HG02870 (cell line): ENCODE measurements around the gene HS3ST4.
A peak's percentile ranks its signal among the peaks of the same experiment; 100 is the strongest.
"Not testable (repeated sequence)": the region's sequence is repeated elsewhere in the genome, so short reads cannot be mapped to it uniquely, and the experiment has no call there.

ENCODE experiments used
- ATAC-seq: cut with Tn5 transposase; IDR thresholded peaks from one replicate; pipeline ENCODE4 v1.9.1; 2021; ENCODE audit warnings: mild to moderate bottlenecking, moderate library complexity; ENCODE audit not compliant: unreplicated experiment

Gene HS3ST4

DNA sequence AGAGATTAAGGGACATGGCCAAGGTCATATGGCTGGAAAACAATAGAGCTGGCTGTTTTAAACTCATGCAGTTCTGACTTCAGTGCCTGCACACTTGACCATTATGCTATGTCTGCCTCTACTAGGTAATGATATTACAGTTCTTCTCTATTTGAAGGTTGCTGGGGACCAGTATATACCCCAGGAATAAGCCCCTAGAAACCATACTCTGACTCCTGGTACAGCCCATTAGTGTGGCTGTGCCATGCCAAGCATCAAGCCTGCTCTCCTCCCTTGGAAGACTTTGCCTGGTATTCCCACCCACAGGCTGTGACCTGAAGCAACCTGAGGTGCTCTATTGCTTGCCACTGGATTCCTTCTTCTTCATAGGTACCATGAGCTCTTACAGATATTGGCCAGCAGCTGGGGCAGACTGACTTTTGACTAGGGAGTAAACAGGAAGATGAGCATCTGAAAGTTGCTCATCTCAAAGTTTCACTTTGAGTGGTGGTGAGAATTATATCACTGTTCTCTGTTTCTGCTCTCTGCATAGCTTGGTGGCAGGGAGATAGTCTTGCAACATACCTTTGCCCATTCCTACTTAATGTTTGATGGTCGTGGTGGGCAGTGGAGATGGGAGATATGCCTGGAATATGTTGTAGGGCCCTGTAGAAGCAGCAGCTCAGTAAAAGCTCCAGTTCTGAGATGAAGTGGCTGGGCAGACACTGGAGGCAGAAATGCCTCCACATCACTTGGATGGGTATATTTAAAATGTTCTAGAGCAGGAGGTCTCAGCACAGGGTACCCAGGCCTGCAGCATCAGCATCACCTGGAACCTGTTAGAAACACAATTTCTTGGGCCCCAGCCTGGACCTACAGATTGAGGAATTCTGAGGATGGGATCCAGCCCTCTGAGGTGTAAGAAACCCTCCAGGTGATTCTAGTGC, 274.7 kb downstream of the HS3ST4 start:
- ATAC-seq, result peak; percentile 95

DNA sequence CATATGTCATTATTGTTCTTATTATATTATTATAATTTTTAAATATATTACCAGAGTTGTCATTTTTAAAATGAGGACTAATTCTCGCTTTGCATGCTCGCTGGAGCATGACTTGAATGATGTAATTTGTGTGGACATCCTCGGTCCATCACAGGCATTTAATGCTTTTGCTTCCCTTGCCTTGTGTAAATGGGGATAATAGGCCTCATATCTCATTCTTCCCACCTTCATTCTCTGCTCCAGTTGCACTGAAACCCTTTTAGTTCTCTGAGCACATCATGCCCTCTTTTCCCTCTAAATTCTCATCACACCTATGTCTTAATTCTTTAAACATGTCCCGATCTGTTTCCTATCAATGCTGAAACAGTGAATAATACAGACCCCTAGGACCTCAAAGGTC, 285.4 kb downstream of the HS3ST4 start:
- no peak for ATAC-seq

DNA sequence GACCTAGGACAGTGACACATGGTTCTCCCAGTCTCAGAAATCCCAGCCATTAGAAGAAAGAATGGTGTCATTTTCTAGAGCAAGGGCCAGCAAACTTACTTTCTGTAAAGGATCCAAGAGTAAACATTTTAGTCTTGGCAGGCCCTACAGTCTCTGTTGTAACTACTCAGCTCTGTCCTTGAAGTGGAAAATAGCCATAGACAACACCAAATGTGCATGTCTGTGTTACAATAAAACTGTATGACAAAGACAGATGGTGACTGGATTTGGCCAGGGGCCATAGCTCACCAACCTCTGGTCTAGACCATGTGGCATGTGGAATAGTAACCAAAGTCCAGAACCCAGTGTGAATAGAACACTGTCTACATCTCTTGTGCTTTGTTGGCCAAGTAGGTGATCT, 286.5 kb downstream of the HS3ST4 start:
- no peak for ATAC-seq

DNA sequence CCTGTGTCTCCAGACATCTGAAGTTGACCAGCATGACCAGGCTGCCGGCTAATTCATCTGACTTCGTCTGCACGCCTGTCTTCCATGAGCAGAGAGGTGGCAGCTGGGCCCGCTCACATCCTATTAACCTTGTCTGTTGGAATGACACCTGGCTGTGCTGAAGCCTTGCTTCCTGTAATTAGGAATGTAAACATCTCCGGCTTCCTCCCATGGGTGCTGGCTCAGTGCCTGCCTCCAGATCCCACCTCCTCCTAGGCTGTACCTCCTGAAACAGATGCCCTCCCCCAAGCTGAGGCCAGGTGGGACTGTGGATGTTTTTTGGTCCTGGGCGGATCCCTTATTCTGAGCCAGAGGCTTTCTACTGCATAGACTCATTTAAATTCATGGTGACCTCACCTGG, 296.3 kb downstream of the HS3ST4 start:
- ATAC-seq, result no peak

DNA sequence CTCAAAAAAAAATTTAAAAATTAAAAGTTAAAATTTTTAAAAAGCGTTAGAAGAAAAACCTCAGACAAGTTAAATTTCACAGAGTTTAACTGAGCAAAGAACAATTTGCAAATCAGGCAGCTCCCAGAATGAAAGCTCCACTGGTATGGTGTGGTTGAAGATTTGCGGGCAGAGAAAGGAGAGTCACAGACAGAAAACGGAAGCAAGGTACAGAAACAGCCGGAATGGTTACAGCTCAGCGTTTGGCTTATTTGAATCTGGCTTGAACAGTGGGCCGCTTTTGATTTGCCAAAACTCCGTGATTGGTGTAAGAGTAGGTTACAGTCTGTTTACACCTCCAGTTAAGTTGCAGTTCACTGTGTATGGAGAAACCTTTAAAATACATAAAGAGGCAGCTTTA, 297.1 kb downstream of the HS3ST4 start:
- no peak for ATAC-seq

DNA sequence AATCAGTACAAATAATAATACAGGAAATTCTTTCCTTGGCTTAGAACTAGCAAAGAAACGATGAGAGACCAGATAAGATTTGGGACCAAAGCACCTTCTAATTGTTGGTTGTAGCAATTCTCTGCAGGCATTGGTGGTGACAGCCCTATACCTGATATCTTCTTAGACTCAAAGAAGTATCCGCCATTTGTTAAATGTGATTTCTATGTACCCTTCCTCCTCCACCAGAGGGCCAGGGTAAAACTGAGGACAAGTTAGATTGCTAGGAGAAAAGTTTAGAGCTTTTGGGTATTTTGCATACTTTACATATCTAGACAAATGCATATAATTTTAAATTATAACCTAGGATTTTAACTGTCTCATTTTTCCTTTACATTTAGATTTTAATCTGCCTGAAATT, 304.3 kb downstream of the HS3ST4 start:
- ATAC-seq, result no peak

DNA sequence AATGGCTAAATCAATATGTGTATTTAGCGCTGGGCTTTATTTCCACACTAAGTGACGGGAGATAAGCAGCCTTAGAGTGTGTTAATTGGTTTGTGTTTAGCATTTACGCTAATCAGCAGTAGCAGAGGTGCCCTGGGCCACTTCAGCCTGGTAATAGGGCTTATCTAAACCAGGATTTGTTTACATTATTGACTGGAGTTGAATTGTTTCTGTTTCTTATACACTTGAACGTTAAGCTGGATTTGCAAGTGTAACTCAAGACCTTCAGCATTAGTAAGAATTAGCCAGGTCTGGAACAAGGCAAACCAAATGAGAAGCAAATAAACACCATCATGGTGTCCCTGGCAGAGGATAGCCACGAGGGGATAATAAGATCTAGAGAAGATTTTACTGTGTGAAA, 313.6 kb downstream of the HS3ST4 start:
- ATAC-seq, result no peak

DNA sequence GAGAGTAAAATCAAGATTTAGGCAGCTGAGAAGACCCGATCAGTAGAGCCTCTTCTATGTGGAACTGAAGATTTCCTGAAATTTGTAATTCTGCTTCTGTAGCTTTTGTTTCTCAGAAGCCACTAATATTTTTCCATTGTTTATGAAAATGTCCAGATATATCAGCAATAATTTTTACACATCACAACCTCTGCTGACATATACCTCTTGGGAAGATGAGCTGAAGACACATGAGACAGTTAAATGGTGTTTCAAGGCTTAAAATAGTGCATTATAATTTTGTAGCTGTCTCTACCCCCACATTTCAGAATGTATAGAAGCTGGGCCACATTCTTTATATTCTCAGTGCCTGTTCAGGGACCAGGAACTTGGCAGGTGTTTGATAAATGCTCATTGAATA, 320.6 kb downstream of the HS3ST4 start:
- ATAC-seq, result no peak

DNA sequence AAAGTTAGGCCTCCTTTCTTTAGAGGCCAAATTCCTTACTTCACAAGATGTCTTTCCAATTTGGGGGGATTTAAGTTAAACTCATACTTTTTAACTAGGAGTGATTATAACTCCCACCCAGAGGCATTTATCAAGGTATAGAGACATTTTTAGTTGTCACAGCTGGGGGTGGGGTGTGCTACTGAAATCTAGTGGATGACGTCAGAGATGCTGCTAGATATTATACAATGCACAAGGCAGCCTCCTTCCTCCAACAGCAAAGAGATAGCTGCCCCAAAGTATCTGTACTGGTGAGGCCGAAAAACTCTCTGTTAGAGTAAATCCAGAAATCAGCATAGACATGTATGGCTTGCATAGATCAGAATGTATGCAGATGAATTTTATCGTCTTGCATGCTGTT, 324.0 kb downstream of the HS3ST4 start:
- ATAC-seq, result no peak

DNA sequence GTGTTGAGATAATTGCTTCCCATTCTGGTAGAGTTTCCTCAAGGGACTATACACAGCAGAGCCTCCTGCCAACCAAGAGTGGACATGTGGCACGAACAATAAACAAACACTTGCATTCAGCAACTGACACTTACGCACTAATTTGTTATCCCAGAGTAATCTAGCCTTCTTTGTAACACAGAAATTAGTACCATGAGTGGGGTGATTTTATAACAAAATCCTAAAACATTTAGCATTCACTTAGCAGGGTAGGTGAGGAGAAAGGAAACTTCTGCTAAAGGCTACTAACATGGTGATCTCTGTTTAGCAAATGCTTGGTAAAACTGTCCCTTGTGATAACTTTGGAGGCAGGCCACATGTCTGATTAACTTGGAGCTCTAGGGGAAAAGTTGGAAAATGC, 325.2 kb downstream of the HS3ST4 start:
- no peak for ATAC-seq

DNA sequence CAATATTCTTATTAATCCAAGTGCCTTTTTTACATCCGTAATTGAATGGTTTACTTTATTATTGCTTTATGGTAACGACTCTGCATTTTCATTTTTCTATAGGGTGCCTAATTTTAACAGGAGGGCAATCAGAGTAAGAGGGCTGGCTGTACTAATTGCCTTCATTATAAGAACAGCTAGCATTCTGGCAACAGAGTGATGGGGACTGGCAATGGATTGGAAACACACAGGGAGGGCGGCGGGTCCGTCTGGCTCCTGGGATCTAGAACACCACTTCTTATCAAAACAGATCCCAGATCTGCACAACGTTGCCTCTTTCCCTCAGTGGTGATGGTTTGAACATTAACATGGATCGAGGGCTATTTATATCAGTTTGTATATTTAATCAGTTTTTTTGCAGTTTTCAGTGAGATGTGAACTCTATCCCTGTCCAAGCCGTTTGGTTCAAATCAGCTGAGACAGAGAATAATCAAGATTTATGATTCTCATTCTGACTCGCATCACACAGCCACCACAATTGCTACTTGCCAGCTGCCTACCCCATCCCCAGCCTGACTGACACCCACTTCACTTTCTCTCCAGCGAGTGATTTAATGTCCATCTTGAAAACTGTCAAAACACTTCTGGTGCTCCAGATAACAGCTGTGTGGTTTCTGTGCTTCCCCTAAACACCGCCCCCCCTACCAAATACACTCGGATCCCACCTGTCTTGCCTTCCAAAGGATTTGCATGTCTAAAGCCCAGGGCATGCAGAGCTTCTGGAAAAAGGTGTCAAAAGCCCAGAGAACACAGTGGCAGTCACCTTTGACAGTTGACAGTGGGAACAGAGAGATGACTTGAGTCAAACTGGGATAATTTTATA, 327.9 kb downstream of the HS3ST4 start:
- no peak for ATAC-seq

DNA sequence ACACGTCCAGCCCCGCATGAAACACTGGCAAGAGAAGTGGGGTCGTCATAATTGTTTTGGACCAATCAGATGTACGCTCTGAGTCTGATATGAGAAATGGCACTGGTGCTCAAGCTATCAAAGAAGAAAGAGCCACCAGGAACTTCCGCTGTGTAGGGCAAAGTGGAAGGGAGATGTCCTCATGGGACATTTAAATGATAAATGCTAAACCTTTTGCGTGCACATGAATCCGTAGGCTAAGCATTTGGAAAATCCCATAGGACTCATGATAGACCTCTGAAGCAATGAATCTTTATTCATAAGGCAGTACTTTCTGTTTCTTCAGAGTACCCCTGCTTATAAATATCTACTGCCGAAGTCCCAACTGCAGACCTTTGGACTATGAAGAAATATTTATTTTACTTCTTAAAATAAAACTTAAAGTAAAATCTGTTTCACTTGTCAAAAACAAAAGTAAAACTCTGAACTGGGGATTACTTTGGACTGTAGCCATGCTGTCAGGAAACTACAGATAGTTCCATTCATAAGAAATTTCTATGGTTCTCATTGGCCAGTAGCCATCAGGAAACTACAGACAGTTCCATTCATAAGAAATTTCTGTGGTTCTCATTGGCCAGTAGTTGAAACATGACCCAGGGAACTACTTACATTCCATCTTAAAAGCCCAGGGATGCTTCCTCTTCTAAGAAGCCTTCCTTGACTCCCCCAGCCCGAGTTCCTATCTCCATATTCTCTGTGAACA, 335.1 kb downstream of the HS3ST4 start:
- no peak for ATAC-seq

DNA sequence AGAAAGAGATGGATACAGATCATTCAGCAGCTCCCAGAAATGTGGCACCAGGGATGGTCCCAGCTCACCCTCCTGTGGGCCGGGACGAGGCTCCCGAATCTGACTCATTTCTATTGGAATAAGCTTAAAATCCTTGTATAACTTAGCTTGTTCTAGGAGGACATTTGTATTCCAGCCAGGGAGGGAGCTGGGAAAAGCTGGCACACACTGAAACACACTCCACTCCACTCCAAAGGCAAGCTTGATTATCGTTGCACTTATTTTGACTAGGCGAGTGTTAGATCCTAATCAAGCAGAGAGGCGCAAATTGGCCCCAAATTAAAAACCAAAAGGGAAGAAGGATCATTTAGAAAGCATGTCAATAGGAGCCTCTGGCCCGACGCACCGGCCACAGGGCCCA, 339.5 kb downstream of the HS3ST4 start:
- ATAC-seq, result no peak

DNA sequence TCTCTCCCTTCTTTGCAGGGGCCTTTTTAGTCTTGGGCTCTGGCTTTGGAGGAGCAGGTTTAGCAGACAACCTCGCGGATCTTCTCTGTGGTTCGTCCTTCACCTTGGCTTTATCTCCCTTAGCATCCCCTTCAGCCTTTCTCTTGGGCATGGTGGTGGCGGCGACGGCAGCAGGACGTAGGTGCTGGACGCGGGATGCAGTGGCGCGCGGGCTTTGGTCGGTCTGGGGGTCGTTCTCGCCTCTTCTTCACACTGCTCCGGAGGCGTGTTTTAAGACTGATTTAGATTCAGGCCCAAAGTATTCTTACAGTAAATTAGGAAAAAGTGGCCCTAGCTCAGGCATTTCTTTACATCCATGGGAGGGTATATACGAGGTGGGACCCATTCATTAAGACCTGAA, 340.9 kb downstream of the HS3ST4 start:
- ATAC-seq, result not testable (repeated sequence)

DNA sequence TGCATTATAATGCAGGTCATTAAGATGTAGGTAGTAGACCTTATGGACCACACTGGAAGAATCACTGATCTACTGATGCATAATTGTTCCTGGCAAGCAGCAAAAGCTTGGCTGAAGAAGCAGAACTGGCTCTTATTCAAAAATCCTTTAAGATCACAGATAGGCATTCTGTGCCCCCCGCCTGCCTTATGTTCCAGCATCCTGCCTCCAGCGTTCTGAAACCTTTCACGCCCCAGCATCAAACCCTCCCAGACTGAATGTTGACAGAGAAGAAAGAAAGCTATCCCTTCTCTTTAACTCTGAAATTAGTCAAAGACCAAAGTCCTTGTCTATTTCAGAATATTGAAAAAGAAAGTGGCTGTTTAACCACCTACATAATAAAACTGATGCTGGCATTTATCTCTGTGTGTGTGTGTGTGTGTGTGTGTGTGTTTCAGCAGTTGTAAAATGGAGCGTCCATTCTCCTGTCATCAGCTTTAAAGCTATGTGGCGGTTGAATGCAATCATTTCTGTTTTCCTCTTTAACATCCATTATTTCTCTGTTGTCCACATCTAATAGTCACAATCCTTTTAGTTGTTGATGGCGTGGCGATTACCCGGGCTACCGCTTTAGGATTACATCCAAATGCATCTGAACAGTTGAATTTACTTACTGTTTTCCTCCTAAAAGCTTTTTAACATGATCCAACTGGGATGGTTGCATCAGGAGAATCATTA, 350.4 kb downstream of the HS3ST4 start:
- ATAC-seq, result no peak

DNA sequence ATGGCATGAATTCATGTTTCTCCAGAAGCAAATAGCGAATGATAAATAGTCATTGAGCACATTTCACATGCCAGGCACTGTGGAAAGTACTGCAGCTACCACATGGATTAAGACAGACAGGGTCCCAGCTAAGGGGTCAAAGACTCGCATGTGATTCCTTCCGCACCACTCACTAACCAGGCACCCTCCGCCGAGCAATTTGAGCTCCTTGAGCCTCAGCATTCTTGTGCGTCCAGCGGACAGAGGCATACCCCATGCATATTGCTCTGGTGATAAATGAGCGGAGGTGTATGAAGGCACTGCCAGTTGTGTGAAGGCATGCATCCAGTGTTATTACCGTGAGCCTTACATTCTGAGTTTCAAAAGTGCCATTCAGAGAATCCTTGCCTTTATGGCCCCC, 358.7 kb downstream of the HS3ST4 start:
- no peak for ATAC-seq

DNA sequence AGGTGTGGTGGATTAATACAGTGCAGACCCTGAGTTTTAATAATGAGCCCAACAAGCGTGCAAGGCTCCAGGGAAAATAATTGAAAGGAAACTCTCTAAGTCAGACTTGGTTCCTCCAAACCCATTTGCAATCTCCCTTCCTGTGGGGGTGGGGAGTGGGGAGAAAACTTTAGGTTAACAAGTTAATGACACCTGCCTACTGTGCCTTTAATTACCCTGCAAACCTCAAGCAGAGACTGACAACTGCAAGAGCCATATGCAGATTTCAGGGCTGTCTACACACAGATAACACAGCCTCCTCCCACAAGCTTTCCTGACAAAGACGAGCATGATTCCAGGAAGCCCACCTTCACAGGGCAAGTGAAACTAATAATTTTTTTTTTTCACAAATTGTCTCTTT, 359.3 kb downstream of the HS3ST4 start:
- ATAC-seq, result no peak

DNA sequence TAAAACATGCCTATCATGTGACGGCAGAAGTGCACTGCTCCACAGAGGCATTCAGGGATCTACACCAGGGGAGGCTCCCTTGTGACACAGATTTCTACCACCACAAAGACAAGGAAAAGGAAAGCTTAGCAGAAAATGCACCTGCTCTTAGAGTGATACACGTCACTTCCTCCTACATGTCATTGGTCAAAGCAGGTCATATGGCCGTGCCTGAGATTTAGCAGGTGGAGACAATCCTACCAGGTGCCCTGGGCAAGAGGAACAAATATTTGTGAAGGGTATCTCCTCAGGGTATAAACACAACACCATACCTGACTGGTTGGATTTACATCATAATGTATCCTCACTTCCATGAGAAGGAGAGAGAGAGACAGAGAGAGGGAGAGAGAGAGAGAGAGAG, 362.1 kb downstream of the HS3ST4 start:
- ATAC-seq, result no peak

DNA sequence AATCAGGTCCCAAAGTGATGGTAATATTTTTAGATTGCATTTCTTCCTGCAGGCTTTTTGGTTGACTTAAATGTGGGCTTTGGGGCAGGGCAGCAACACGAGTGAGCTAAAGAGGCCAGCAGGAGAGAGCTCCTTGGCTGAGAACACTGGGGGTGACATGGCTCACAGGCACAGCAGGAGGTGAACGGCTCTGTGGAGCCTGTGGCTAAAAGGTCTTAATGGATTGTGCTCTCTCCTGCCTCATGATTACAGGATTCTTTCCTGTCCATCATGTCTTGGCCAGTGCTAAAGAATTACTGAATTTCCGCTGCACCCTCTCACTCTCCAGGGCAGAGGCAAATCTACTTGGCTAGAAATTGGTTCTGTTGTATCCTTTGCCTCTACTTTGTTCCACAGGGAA, 366.6 kb downstream of the HS3ST4 start:
- ATAC-seq, result no peak

DNA sequence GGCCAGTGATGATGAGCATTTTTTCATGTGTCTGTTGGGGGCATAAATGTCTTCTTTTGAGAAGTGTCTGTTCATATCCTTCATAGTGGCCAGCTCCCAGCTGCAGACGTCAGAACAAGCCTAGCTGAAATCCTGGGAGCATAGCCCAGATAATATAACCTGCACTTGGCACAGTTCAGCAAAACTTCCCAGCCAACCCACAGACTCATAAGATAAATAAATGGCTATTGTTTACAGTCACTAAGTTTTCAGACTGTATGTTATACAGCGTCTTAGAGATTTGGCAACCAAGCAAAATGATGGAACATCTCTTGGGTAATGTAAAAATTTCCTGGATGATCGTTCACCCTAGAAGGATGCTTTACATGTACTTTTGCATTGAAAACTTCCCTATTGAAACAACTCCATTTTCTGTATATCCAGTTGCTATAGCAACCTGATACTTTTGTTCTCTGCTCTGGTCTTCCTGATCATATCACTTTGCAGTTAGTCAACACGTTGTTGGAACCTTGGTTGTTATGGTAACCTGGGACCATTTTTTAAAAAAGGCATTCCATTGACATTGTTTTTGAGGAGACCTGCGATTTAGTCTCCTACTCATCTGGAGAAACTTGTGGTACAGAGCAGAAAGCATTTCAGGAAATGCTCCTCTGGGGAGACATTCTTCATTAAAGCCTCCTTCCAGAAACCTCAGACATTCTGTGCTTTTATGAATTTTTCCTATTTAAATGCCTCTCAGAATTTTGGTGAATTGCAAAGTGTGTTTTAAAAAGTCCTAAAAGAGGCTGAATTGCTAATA, 378.7 kb downstream of the HS3ST4 start:
- no peak for ATAC-seq
